ENCODE measurements around the gene RTP1. TPM values are rescaled to one million over a fixed set of nuclear protein-coding genes. Genes with fewer than 3 reads are reported as not detected.
"Not testable (repeated sequence)": the region's sequence is repeated elsewhere in the genome, so short reads cannot be mapped to it uniquely, and the experiment has no call there.

Gene RTP1
- total RNA-seq, 1 donor from 2014 or later: not detected

- DNase-seq (ENCODE audit: low spot score) (no peak), ATAC-seq (no peak)
Observed at GRCh38 chr3:187237741-187238140, 40.5 kb downstream of the RTP1 start.

- DNase-seq (ENCODE audit: low spot score): no peak
Observed at GRCh38 chr3:187238239-187238638, 41.0 kb downstream of the RTP1 start.

DNA sequence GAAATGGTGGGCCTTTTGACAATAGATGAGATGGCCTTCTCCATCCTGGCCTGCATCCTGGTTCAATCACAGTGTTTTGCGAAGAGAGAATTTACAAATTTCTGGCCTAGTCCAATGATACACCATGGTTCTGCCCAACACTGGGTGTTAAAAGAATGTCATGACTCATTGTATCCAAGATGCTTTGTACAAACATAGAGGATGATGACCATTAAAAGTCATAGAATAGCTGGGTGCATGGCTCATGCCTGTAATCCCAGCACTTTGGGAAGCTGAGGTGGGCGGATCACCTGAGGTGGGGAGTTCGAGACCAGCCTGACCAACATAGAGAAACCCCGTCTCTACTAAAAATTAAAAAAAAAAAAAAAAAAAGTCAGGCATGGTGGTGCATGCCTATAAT is 41.5 kb downstream of the RTP1 start:
- not testable (repeated sequence) for ATAC-seq; DNase-seq (ENCODE audit: low spot score)

More at GRCh38 chr3:187238239-187238638, 41.0 kb downstream of the RTP1 start:
- ATAC-seq: no peak

GRCh38 chr3:187242435-187242834 is 45.1 kb downstream of the RTP1 start:
- ATAC-seq (peak; percentile 7), DNase-seq (ENCODE audit: low spot score) (no peak)

GRCh38 chr3:187242900-187243299 is 45.6 kb downstream of the RTP1 start:
- ATAC-seq (no peak), DNase-seq (ENCODE audit: low spot score) (no peak)

- no peak for ATAC-seq
Observed at GRCh38 chr3:187243933-187244524, 46.7 kb downstream of the RTP1 start.

GRCh38 chr3:187247398-187247797 is 50.1 kb downstream of the RTP1 start:
- no peak for DNase-seq (ENCODE audit: low spot score)
- peak; percentile 50 for ATAC-seq

More at GRCh38 chr3:187243933-187244524, 46.7 kb downstream of the RTP1 start:
- DNase-seq (ENCODE audit: low spot score): no peak

Other genes starting within 250 kb of the RTP1 start
- gene RPL39L, start 58.0 kb upstream of the RTP1 start, total RNA-seq: 1.5 TPM
- 93.7 TPM for gene MASP1, start 94.3 kb downstream of the RTP1 start, total RNA-seq
- gene RTP4, start 170.9 kb downstream of the RTP1 start, total RNA-seq: 1.9 TPM

All from left lobe of liver (tissue), 2 donors.